GM10266 (cell line): ENCODE results near the gene NKD1.

Experiments
- DNase-seq: peaks from one replicate; pipeline ENCODE4 v3.0.0; 2012; ENCODE audit errors: extremely low spot score
- TF ChIP-seq, protein P1 (sequence below): IDR thresholded peaks from 2 replicates; pipeline ENCODE4 v1.5.1; 2012; ENCODE audit warnings: mild to moderate bottlenecking, low read depth; ENCODE audit not compliant: control insufficient read depth, insufficient read depth; ENCODE audit errors: missing control alignments

NKD1 gene

DNA sequence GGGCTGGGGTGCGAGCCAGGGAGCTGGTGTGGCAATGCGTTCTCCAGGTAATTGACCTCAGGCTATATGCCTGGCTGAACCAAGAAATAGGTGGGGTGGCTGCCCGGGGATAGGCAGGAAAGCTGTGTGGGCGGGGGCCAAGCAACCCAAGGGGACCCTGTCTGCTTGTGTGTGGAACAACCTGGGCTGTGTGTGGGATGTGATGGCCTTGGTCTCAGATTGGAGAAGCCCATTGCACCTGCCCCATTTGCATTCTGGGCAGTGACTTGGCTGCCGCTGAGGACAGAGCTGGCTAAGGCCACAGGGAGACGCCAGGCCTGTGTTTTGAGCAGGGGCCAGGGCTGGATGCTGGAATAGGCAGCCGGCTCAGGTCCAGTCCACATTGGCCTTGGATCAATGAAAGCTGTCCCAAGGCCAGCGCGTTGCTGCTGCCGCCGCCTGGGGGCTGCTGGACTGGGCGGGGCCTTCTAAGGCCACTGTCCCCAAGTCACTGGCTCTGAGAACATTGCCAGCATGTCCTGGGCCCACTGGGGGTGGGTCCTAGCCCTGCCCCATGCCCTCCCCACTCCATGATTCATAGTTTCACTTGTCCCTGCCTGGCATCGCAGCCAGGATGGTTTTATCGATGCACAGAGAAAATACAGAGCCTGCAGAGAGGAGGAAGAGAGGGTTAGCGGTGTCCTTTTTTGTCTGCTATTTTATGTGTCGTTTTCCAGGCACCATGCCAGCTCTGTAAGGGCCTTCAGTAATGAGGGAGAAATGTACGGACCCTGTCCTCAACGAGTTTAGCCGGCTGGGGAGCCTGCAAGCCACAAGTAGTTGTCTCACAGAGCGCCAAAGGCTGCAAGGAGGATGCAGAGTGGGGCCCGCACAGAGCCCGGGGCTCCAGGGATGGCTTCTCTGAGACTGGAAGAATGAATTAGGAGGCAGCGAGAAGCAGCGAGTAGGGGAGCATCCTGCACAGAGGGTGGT lies 43.9 kb downstream of the NKD1 start:
- no peak for DNase-seq
- TF ChIP-seq, protein P1, sequence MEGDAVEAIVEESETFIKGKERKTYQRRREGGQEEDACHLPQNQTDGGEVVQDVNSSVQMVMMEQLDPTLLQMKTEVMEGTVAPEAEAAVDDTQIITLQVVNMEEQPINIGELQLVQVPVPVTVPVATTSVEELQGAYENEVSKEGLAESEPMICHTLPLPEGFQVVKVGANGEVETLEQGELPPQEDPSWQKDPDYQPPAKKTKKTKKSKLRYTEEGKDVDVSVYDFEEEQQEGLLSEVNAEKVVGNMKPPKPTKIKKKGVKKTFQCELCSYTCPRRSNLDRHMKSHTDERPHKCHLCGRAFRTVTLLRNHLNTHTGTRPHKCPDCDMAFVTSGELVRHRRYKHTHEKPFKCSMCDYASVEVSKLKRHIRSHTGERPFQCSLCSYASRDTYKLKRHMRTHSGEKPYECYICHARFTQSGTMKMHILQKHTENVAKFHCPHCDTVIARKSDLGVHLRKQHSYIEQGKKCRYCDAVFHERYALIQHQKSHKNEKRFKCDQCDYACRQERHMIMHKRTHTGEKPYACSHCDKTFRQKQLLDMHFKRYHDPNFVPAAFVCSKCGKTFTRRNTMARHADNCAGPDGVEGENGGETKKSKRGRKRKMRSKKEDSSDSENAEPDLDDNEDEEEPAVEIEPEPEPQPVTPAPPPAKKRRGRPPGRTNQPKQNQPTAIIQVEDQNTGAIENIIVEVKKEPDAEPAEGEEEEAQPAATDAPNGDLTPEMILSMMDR: no peak

DNA sequence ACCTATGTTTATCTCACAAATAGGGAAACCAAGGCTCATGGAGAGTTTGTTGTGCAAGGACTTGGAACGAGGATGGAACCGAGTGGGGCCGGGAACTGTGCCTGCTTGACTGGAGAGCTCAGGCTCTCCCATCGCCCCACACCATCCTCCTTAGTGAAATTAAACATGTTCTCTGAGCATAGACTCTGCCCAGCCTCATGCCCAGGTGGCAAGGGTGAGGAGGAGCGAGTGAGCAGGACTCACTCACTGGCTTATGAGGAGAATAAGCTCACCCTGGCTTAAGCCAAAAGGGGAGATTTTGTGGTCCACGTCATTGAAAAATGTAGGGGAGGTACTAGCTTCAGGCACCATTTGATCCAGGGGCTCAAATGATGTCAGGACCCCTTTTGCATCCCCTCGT lies 44.8 kb downstream of the NKD1 start:
- TF ChIP-seq, protein P1: no peak
- DNase-seq: no peak

DNA sequence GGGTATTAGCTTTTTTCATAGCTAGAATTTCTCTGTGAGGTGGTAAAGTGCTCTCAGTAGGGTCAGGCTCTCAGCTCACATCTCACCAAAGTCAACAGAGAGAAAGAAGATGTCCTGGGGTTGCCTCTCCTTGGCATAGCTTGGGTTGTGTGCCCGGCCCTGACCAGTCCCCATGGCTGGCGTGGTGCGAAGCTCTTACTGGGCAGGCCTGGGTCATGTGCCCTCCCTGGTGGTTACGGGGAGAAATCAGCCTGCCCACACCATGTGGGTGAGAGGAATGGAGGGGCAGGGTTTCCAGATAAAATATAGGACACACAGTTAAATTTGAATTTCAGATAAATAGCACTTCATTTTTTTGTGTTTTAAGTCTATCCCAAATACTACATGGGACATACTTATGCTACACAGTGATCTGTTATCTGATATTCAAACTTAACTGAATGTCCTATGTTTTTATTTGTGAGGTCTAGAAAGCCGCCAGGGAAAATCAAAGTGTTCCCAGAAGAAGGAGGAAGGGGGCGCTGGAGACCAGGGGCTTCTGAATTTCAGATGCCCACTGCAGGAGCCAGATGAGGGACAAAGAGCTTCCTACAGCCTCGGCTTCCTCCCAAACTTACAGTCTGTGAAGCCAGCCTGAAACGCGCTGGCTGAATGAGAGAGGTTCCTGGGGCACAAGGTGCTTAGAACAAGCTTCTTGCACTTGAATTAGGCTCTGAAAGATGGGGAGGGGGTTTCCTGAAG lies 45.4 kb downstream of the NKD1 start:
- TF ChIP-seq, protein P1: peak; percentile 7
- no peak for DNase-seq

DNA sequence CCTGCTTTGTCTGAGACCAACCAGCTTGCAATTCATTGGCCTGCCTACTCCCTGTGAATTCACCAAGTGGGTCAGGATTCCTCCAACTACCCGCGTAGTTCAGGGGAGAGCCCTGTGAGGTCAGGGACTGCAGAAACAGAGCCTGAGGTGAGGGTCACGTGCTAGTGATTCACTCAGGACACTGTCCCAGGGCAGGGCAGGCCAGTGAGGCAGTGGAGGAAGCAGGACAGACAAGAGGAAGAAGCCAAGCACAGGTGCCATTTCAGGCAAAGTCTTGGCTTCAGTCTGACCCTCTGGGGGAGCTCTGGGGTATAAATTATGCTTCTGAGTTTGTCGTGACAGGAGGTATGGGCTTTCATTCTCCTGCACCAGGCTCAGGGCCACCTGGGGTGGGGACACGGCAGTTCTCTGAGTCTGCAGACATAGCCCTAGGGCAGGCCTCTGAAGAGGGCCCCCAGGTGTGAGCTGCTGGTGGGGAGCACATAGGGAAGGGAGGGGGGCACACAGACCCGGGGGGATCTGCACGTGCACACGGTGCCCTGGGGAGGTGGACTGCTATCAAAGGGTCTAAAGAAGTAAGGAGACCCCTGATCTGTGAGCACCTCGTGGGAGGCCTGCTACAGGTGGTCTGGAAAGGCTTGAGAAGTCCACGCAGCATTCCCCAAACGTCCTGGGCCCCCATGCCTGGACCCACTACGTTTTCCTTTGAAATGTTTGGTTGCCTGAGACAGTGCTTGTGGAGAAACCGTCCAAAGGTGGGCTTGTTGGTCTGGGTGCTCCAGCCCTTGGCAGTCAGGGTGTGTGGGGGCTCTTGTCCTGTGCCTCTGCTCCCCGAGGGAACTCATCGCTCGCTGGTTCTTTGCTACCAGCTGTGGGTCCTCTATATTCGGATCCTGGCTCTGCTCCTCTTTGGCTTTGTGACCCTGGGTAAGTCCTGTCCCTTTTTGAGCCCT lies 46.4 kb downstream of the NKD1 start:
- TF ChIP-seq, protein P1: no peak

DNA sequence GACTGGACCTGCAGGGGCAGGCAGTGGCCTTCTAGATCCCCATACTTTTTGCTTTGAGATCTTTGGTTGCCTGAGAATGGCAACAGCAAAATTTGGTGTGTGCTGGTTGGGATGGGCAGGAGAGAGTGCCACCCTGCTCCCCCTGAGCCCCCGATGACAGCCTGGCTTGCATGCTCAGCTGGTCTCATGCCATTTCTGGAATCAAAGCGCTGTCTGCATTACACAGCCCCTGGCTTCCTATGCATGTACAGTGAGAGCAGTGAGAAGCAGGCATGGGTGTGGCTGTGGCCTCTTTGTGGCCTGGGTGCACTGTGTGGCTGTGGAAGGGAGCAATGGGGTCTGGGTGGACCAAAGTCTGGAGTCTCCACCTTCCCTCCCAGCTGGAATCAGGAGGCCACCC lies 47.7 kb downstream of the NKD1 start:
- DNase-seq: no peak

More for the DNA sequence above, 46.4 kb downstream of the NKD1 start:
- DNase-seq: no peak

DNA sequence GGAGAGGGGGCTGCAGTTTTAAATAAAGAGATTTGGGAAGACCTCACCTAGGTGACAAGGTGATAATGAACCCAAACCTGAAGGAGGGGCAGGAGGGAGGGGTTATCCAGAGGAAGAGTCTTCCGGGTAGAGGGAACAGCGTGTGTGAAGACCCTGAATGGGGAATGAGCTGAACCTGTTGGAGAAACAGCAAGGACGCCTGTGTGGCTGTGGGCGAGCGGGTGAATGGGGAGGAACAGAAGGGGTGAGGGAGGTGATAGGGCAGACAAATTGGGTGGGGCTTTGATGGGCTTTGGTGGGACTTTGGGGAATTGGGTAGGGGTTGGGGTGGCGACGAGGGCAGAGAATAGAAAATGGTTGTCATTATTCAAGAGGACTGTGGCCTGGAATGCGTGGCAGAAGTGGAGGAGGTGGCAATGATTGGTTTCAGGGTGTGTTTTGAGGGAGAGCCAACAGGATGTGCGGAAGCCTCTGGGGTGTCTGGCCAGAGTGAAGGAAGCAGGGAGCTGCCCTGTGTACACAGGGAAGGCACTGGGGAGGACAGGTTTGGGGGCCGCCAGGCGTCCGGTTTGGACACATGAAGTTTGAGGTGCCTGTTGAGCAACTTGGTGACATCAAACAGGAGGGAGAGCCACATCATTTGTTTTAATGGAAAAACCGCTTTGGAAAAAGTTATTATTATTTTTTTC lies 48.7 kb downstream of the NKD1 start:
- TF ChIP-seq, protein P1: no peak
- no peak for DNase-seq

More for the DNA sequence above, 47.7 kb downstream of the NKD1 start:
- TF ChIP-seq, protein P1: no peak
